Ishikawa (cell line): Measurements from ENCODE around the gene GOLGA6L2.

Source experiments
- CREB1 ChIP-seq: IDR thresholded peaks from 2 replicates; pipeline ENCODE4 v1.6.1; 2012; ENCODE audit warnings: low read depth
- EGR1 ChIP-seq: IDR thresholded peaks from 2 replicates; pipeline ENCODE4 v1.6.1; 2012
- EP300 ChIP-seq: IDR thresholded peaks from 2 replicates; pipeline ENCODE4 v1.6.1; 2012; ENCODE audit warnings: borderline replicate concordance
- FOXM1 ChIP-seq: IDR thresholded peaks from 2 replicates; pipeline ENCODE4 v1.6.1; 2012; ENCODE audit warnings: low read depth, borderline replicate concordance
- RAD21 ChIP-seq: IDR thresholded peaks from 2 replicates; pipeline ENCODE4 v1.6.1; 2012; ENCODE audit warnings: low read depth
- TEAD4 ChIP-seq: IDR thresholded peaks from 2 replicates; pipeline ENCODE4 v1.6.1; 2012
- YY1 ChIP-seq: IDR thresholded peaks from 2 replicates; pipeline ENCODE4 v1.6.1; 2012; ENCODE audit warnings: low read depth
- TF ChIP-seq, protein P1 (sequence below): IDR thresholded peaks from 2 replicates; pipeline ENCODE4 v1.6.1; 2012
- TF ChIP-seq, protein P2 (sequence below): IDR thresholded peaks from 2 replicates; pipeline ENCODE4 v1.6.1; 2012; ENCODE audit warnings: low read depth, mild to moderate bottlenecking
- TF ChIP-seq, protein P3 (sequence below): IDR thresholded peaks from 2 replicates; pipeline ENCODE4 v1.6.1; 2012

DNA sequence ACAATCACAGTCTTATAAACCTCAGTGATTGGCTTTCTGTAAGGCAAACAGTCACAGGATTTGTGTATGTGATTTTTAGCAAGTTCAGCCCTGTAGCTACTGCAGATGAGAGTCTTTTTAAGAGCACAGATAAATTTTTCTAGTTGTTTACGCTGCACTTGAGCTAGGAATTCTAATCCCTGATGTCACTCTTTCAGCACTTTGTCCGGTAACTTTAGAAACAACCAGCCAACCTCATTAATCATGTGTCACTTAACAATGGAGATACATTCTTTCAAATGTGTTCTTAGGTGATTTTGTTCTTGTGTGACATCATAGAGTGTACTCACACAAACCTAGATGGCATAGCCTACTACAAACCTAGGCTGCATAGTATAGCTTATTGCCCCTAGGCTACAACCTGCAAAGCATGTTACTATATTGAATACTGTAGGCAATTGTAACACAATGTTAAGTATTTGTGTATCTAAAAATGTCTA is 36.8 kb upstream of the GOLGA6L2 start:
- TF ChIP-seq, protein P1, sequence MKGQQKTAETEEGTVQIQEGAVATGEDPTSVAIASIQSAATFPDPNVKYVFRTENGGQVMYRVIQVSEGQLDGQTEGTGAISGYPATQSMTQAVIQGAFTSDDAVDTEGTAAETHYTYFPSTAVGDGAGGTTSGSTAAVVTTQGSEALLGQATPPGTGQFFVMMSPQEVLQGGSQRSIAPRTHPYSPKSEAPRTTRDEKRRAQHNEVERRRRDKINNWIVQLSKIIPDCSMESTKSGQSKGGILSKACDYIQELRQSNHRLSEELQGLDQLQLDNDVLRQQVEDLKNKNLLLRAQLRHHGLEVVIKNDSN: no peak
- TF ChIP-seq YY1 (no peak), RAD21 (no peak), EP300 (no peak), EGR1 (no peak), CREB1 (no peak), FOXM1 (no peak), TEAD4 (no peak)
- TF ChIP-seq, protein P2, sequence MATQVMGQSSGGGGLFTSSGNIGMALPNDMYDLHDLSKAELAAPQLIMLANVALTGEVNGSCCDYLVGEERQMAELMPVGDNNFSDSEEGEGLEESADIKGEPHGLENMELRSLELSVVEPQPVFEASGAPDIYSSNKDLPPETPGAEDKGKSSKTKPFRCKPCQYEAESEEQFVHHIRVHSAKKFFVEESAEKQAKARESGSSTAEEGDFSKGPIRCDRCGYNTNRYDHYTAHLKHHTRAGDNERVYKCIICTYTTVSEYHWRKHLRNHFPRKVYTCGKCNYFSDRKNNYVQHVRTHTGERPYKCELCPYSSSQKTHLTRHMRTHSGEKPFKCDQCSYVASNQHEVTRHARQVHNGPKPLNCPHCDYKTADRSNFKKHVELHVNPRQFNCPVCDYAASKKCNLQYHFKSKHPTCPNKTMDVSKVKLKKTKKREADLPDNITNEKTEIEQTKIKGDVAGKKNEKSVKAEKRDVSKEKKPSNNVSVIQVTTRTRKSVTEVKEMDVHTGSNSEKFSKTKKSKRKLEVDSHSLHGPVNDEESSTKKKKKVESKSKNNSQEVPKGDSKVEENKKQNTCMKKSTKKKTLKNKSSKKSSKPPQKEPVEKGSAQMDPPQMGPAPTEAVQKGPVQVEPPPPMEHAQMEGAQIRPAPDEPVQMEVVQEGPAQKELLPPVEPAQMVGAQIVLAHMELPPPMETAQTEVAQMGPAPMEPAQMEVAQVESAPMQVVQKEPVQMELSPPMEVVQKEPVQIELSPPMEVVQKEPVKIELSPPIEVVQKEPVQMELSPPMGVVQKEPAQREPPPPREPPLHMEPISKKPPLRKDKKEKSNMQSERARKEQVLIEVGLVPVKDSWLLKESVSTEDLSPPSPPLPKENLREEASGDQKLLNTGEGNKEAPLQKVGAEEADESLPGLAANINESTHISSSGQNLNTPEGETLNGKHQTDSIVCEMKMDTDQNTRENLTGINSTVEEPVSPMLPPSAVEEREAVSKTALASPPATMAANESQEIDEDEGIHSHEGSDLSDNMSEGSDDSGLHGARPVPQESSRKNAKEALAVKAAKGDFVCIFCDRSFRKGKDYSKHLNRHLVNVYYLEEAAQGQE: no peak
- TF ChIP-seq, protein P3, sequence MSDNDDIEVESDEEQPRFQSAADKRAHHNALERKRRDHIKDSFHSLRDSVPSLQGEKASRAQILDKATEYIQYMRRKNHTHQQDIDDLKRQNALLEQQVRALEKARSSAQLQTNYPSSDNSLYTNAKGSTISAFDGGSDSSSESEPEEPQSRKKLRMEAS: no peak
